Gastrocnemius medialis (tissue), 4 donors: ENCODE results near the gene PPP1R37.

ENCODE experiments used
- POLR2A ChIP-seq, 2 donors: fragments of 450-650 bp; IDR thresholded peaks; one replicate each; pipeline ENCODE4 v1.6.1; 2017; ENCODE audit warnings: antibody characterized with exemption in 2 of 2, mild to moderate bottlenecking in 2 of 2, moderate library complexity in 2 of 2
- TF ChIP-seq, protein P1 (sequence below), 5 experiments: fragments of 450-650 bp in 3 of 5; fragments of 200-600 bp in 2 of 5; sonication (generic) in 2 of 5; IDR thresholded peaks in 4 of 5; conservative IDR thresholded peaks in 1 of 5; 1 replicate in 4 of 5; 2 replicates in 1 of 5; pipeline ENCODE4 v1.5.1; 2016 to 2019; ENCODE audit warnings: antibody characterized with exemption in 5 of 5, mild to moderate bottlenecking in 3 of 5, moderate library complexity in 3 of 5

DNA sequence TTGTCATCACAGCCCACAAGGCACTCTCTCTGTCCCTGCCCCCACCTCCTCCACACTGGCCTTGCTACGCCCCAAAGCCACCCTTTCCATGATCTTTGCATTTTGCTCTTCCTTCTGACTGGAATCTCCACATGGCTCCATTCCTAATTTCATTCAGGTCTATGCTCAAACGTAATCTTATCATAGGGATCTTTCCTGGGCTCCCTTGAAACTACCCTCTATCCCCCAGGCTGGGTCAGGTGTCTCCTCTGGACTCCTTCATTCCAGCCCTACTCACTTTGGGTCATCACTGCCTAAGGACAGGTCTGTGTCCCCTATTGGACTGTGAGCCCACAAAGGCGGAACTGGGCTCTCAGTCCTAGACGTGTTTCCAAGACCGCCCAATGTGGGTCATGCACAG lies 10.8 kb upstream of the PPP1R37 start:
- TF ChIP-seq, protein P1, sequence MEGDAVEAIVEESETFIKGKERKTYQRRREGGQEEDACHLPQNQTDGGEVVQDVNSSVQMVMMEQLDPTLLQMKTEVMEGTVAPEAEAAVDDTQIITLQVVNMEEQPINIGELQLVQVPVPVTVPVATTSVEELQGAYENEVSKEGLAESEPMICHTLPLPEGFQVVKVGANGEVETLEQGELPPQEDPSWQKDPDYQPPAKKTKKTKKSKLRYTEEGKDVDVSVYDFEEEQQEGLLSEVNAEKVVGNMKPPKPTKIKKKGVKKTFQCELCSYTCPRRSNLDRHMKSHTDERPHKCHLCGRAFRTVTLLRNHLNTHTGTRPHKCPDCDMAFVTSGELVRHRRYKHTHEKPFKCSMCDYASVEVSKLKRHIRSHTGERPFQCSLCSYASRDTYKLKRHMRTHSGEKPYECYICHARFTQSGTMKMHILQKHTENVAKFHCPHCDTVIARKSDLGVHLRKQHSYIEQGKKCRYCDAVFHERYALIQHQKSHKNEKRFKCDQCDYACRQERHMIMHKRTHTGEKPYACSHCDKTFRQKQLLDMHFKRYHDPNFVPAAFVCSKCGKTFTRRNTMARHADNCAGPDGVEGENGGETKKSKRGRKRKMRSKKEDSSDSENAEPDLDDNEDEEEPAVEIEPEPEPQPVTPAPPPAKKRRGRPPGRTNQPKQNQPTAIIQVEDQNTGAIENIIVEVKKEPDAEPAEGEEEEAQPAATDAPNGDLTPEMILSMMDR (IDR thresholded peaks at IDR 0.05 in 4 of 5, conservative IDR thresholded peaks at IDR 0.05 in 1 of 5): no peak
- no peak for TF ChIP-seq POLR2A (IDR thresholded peaks at IDR 0.05)
